Sigmoid colon (tissue), 7 donors: ENCODE results near the gene PNPLA8. TPM values are rescaled to one million over a fixed set of nuclear protein-coding genes. Genes with fewer than 3 reads are reported as not detected.
"Not testable (repeated sequence)": the region's sequence is repeated elsewhere in the genome, so short reads cannot be mapped to it uniquely, and the experiment has no call there.

Experiments used
- DNase-seq: peaks from one replicate; pipeline ENCODE4 v3.0.0-alpha.2; 2019
- H3K27ac ChIP-seq, 4 donors: fragments of 200-600 bp; sonication (generic); one replicate each; pipeline ENCODE4 v1.5.1; 2016 to 2019; ENCODE audit warnings: mild to moderate bottlenecking in 1 of 4
- H3K27me3 ChIP-seq, 3 donors: fragments of 200-600 bp; sonication (generic); one replicate each; pipeline ENCODE4 v1.5.1; 2019; ENCODE audit warnings: mild to moderate bottlenecking in 1 of 3
- H3K36me3 ChIP-seq, 4 donors: fragments of 200-600 bp; sonication (generic); one replicate each; pipeline ENCODE4 v1.5.1; 2016 to 2019
- H3K4me1 ChIP-seq, 4 donors: fragments of 200-600 bp; sonication (generic); one replicate each; pipeline ENCODE4 v1.5.1; 2017 to 2019
- H3K4me3 ChIP-seq, 4 donors: fragments of 200-600 bp; sonication (generic); one replicate each; pipeline ENCODE4 v1.5.1; 2017 to 2019; ENCODE audit warnings: mild to moderate bottlenecking in 2 of 4, moderate library complexity in 1 of 4
- H3K9me3 ChIP-seq, 4 donors: fragments of 200-600 bp in 3 of 4; sonication (generic) in 3 of 4; one replicate each; pipeline versions ENCODE4 v1.5.1 to v1.6.1; 2013 to 2019
- CTCF ChIP-seq, 4 experiments: fragments of 450-650 bp in 3 of 4; fragments of 200-600 bp in 1 of 4; IDR thresholded peaks; one replicate each; pipeline ENCODE4 v1.5.1; 2016 to 2019; ENCODE audit warnings: antibody characterized with exemption in 4 of 4, mild to moderate bottlenecking in 3 of 4, moderate library complexity in 2 of 4
- EP300 ChIP-seq, 4 donors: sonication (generic); formaldehyde crosslinking; IDR thresholded peaks; one replicate each; pipeline ENCODE4 v1.6.1; 2017; ENCODE audit warnings: antibody characterized with exemption in 4 of 4
- POLR2A ChIP-seq, 2 donors: fragments of 450-650 bp; IDR thresholded peaks; one replicate each; pipeline ENCODE4 v1.6.1; 2016; ENCODE audit warnings: antibody characterized with exemption in 2 of 2, mild to moderate bottlenecking in 2 of 2, moderate library complexity in 2 of 2
- POLR2AphosphoS5 ChIP-seq, 4 donors: sonication (generic); formaldehyde crosslinking; IDR thresholded peaks; one replicate each; pipeline ENCODE4 v1.6.1; 2017; ENCODE audit warnings: antibody characterized with exemption in 4 of 4
- WGBS, 2 donors: extraction: QIAGEN DNeasy Blood & Tissue Kit; methylation state at CpG; one replicate each; pipeline ENCODE4 v1.1.7; 2013; 5-methylcytosine and 5-hydroxymethylcytosine counted together
- intact Hi-C: fragments of 100-400 bp; cut with DNase I; formaldehyde crosslinking; loops from one replicate; pipeline ENCODE4 v1.15.1; 2023
- polyA plus RNA-seq, 3 donors: library from polyadenylated mRNA; stranded (reverse); fragments of 200-250 nt; gene quantifications; one replicate each; pipeline ENCODE4 v1.2.3, GENCODE V29; 2013
- total RNA-seq, 4 donors: library from RNA; depleted of rRNA; stranded (reverse); fragments of >200 nt; gene quantifications; one replicate each; pipeline ENCODE4 v1.1.0, GENCODE V29; 2016
- donor health status: healthy with polysubstance abuse.
- donor health status: Bipolar disorder and iron deficiency.
- donor health status: healthy.

The PNPLA8 gene
- total and polyA plus RNA-seq, 7 donors = 12.0 to 42.9 (median 26.3) TPM

- TF ChIP-seq POLR2AphosphoS5 (IDR thresholded peaks at IDR 0.05) (no peak), EP300 (IDR thresholded peaks at IDR 0.05) (no peak), CTCF (IDR thresholded peaks at IDR 0.05) (no peak), POLR2A (IDR thresholded peaks at IDR 0.05) (no peak)
- no peaks in the 10 kb centered on the region for H3K4me1 ChIP-seq
- no peak overlapping the region for H3K4me3 ChIP-seq
- DNase-seq = no peak
- H3K27me3 ChIP-seq = no peaks in the 10 kb centered on the region
- H3K36me3 ChIP-seq = peaks cover 0 to 14% (median 0%) of the 10 kb centered on the region in 4 donors
- H3K27ac ChIP-seq = no peak overlapping the region
- WGBS, 2 donors = 67 to 79% methylated on average over 2 of the region's 2 CpGs
- intact Hi-C loops = no loop called here
- H3K9me3 ChIP-seq = no peaks in the 10 kb centered on the region
These were observed 58.5 kb downstream of the PNPLA8 start for GRCh38 chr7:108467391-108467790.

GRCh38 chr7:108466322-108466721, 59.6 kb downstream of the PNPLA8 start:
- H3K4me1 ChIP-seq, intact Hi-C loops, H3K36me3 ChIP-seq, H3K27ac ChIP-seq, H3K27me3 ChIP-seq, H3K9me3 ChIP-seq, H3K4me3 ChIP-seq, DNase-seq: not testable (repeated sequence)
- 69% methylated on average over 2 of the region's 2 CpGs for WGBS, 2 donors

GRCh38 chr7:108464743-108465142, 61.2 kb downstream of the PNPLA8 start:
- H3K4me3 ChIP-seq = no peak overlapping the region
- TF ChIP-seq EP300 (IDR thresholded peaks at IDR 0.05) (no peak), POLR2A (IDR thresholded peaks at IDR 0.05) (no peak), CTCF (IDR thresholded peaks at IDR 0.05) (no peak), POLR2AphosphoS5 (IDR thresholded peaks at IDR 0.05) (no peak)
- intact Hi-C loops = no loop called here
- no peak for DNase-seq
- H3K4me1 ChIP-seq = no peaks in the 10 kb centered on the region
- H3K9me3 ChIP-seq = no peaks in the 10 kb centered on the region
- H3K27ac ChIP-seq = no peak overlapping the region
- WGBS, 2 donors = 94 to 98% methylated on average over 2 of the region's 2 CpGs
- H3K36me3 ChIP-seq = no peaks in the 10 kb centered on the region
- peaks cover 0 to 5% (median 0%) of the 10 kb centered on the region in 3 donors for H3K27me3 ChIP-seq

GRCh38 chr7:108463613-108464012, 62.3 kb downstream of the PNPLA8 start:
- DNase-seq = no peak
- H3K27ac ChIP-seq = no peak overlapping the region
- TF ChIP-seq POLR2AphosphoS5 (IDR thresholded peaks at IDR 0.05) (no peak), EP300 (IDR thresholded peaks at IDR 0.05) (no peak), CTCF (IDR thresholded peaks at IDR 0.05) (no peak), POLR2A (IDR thresholded peaks at IDR 0.05) (no peak)
- H3K9me3 ChIP-seq = no peaks in the 10 kb centered on the region
- peaks cover 0 to 17% (median 0%) of the 10 kb centered on the region in 3 donors for H3K27me3 ChIP-seq
- H3K4me1 ChIP-seq = no peaks in the 10 kb centered on the region
- 58 to 82% methylated on average over 2 of the region's 2 CpGs for WGBS, 2 donors
- H3K4me3 ChIP-seq = no peak overlapping the region
- intact Hi-C loops = no loop called here
- no peaks in the 10 kb centered on the region for H3K36me3 ChIP-seq

GRCh38 chr7:108461840-108462239, 64.1 kb downstream of the PNPLA8 start:
- WGBS, 2 donors = 82 to 85% methylated on average over 3 of the region's 3 CpGs
- DNase-seq = no peak
- peaks cover 0 to 4% (median under 1%) of the 10 kb centered on the region in 4 donors for H3K4me1 ChIP-seq

More at GRCh38 chr7:108461840-108462239, 64.1 kb downstream of the PNPLA8 start:
- TF ChIP-seq POLR2AphosphoS5 (IDR thresholded peaks at IDR 0.05) (no peak), EP300 (IDR thresholded peaks at IDR 0.05) (no peak), CTCF (IDR thresholded peaks at IDR 0.05) (no peak)
- Histone ChIP-seq H3K9me3 (no peaks in the 10 kb centered on the region), H3K27ac (no peak overlapping the region), H3K27me3 (peaks cover 0 to 34% (median 8%) of the 10 kb centered on the region in 3 donors), H3K4me3 (no peak overlapping the region), H3K36me3 (no peaks in the 10 kb centered on the region)
- intact Hi-C loops = no loop called here
